Mesenteric fat pad (tissue), 1 donor: Measurements from ENCODE around the gene IFT57. TPM values are rescaled to one million over a fixed set of nuclear protein-coding genes. Genes with fewer than 3 reads are reported as not detected.
"Not testable (repeated sequence)": the region's sequence is repeated elsewhere in the genome, so short reads cannot be mapped to it uniquely, and the experiment has no call there.

ENCODE experiments used
- DNase-seq: peaks from one replicate; pipeline ENCODE4 v3.0.0-alpha.2; 2020; ENCODE audit warnings: low spot score
- total RNA-seq: library from RNA; stranded (reverse); fragmentation: NEBNext Ultra II Directional; extraction: Animal tissue kit (Norgen Biotek cat#: 25700); gene quantifications from one replicate; pipeline ENCODE4 v1.2.1, GENCODE V29; 2021
- donor health status: DM: yes; HTN: yes; CAD: no.

Gene IFT57
- total RNA-seq, 1 donor from 2014 or later = 26.9 TPM

DNA sequence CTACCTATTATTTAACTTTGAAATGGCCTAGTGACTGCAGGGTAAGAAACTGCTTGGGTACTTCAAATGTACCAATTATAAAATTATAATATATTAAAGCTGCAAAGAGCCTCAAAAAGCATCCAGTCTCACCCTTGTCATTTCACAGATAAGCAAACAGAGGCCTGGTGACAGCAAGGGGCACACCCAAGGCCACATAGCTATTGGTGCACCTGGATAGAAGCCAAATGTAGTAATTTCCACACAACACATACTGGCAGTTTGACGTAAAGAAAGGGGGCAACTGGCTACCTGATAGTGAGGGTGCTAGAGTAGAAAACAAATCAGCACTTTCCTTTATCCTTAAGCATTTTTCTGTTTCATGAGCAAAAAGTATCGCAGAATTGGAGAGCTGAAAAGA, 51.1 kb downstream of the IFT57 start:
- no peak for DNase-seq

DNA sequence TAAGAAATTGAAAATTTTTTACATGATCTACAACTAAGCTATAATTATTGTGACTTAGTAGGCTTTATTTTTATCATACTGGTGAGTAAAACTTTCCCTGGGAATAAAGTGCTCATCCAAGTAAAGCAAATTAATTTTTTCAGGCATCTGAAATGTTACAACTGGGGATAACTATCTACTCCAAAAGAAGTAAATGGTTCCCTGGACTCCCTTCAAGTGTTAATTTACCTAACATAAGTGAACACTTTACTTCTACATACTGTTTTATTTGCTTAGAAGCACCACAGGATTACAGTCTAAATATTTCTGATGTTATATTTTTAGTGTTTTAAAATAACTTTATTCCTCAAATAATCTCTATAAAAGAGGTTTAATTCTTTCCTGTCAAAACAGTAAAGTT, 57.8 kb downstream of the IFT57 start:
- no peak for DNase-seq

DNA sequence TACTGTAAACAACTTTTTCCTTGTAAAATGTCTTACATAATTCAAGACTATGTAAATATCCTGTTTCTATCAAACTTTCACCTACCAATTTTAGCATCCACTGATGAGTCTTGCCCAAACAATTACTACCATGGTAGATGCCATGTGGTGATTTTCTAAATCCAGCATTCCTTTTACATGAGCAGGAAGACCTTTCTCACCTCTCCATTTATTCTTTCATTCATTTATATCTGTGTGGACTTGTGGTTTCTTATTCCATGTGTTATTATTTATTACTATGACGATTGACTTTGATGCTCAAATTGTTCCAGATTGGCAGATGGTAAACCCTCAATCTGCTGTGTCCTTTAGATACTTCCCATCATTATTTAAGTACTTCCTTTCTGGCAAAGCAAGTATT, 62.4 kb downstream of the IFT57 start:
- no peak for DNase-seq

DNA sequence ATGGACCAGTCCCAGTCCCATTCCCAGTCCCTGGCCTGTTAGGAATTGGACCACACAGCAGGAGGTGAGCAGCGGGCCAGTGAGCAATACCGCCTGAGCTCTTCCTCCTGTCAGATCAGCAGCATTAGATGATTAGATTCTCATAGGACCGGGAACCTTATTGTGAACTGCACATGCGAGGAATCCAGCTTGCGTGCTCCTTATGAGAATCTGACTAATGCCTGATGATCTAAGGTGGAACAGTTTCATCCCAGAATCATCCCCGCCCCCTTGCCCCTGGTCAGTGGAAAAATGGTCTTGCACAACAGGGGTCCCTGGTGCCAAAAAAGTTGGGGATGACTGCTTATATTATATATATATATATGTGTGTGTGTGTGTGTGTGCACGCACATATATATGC, 63.1 kb downstream of the IFT57 start:
- no peak for DNase-seq

DNA sequence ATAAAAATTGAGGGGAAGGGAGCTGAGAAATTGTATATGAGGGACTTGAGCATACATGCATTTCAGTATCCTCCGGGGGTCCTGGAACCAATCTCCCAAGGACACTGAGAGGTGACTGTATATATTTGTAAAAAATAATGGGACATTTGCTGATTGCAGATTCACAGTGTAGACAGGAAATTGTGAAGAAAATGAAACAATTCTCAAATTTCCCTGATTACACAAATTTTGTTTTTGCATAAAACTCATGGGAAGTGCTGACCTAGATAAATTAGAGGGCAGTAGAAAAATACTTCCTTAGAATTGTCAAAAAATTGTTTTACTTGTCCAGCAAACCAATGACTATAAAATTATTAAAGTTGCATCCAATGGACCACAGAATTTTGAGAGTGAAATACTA, 64.0 kb downstream of the IFT57 start:
- no peak for DNase-seq

- DNase-seq = no peak
These were observed 65.0 kb downstream of the IFT57 start for GRCh38 chr3:108157273-108157672.

DNA sequence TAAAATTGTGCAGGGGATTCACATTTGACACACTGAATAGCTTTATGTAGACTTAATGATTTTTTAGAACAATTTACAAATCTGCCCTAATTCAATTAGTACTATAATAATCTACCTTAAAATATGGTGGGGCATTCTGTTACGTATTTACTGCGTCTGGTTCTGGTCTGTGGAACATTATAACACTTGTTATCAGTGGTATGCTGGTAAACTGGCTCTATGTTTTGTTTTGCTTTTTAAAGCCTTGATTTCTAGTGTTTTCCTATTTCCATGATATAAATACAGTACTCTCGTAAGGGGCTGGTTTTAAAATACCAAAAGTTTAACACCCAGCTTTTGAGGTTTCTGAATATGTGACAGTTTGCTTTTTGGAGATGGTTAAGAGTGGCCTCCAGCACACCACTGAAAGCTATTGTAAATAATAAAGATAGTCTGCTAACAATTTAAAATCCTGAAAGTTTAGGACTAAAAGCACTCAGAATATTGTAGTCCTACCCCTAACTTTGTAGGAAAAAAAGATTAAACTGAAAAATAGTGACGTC, 65.8 kb downstream of the IFT57 start:
- no peak for DNase-seq

DNA sequence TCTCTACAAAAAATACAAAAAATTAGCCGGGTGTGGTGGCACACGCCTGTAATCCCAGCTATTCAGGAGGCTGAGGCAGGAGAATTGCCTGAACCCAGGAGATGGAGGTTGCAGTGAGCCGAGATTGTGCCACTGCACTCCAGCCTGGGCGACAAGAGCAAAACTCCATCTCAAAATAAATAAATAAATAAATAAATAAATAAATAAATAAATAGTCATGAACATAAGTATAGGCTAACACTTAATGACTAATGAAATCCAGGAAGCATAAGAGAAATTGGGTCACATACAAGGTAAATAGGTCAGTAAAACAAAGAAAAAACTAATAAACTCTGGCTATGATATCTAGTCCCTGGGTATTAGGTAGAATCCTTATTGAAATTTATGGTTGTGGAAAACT, 66.6 kb downstream of the IFT57 start:
- DNase-seq = not testable (repeated sequence)

DNA sequence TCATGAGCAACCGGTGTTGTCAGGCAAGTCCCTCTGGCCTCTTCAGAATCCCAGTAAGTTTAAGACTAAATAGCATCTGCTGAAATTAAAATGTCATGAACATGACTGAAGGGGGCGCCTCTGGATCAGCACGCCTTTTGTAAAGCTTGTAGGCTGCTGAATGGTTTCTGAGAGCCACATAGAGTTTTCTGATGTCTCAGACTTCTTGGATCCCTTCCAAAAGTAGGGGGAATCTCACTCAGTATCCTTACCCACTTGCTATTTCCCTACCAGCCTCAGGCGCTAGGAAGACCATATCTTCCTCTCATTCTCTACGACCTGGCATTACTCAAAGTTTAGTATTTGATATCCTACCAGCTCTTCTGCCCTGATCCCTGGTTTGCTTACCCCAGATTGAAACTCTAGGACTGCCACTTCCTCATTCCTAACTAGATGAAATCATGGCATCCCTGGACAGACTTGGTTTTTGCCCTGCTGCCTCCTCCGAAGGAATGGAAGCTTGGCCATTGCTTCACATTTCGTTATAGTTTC, 68.7 kb downstream of the IFT57 start:
- no peak for DNase-seq

- DNase-seq = no peak
These were observed 70.0 kb downstream of the IFT57 start for GRCh38 chr3:108152274-108152673.

- DNase-seq = no peak
These were observed 72.0 kb downstream of the IFT57 start for GRCh38 chr3:108150200-108150599.

DNA sequence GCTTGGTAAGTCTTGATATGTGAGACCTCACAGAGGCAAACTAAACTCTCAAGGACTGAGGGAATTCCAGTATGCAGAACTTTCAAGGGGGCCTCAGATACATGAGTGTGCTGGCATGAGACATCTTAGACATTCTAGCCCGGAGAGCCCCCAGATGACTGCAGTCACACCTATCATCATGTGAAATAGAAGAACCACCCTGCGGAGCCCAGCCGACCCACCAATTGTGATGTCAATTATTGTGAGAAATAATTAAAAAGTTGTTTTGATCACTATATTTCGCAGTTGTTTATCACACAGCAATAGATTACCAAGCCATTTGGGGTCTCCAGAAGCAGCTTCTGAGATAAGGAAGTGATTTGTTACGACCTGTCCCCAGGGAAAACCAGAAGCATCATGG, 76.1 kb downstream of the IFT57 start:
- no peak for DNase-seq

DNA sequence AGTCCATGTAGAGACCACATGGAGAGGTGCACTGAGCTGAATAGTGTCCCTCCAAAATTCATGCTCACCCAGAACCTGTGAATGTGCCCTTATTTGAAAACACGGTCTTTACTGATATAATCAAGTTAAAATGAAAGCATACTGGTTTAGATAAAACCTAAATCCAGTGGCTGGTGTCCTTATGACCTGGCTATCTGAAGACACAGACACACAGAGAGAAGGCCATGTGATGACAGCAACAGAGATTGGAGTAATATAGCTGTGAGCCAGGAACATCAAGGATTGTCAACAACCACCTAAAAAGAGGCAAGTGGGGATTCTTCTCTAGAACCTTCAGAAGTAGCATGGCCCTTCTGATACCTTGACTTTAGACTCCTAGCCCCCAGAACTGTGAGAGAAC, 76.6 kb downstream of the IFT57 start:
- DNase-seq = no peak

- DNase-seq = no peak
These were observed 84.8 kb downstream of the IFT57 start for GRCh38 chr3:108137460-108137814.

- DNase-seq = no peak
These were observed 85.4 kb downstream of the IFT57 start for GRCh38 chr3:108136561-108137459.

DNA sequence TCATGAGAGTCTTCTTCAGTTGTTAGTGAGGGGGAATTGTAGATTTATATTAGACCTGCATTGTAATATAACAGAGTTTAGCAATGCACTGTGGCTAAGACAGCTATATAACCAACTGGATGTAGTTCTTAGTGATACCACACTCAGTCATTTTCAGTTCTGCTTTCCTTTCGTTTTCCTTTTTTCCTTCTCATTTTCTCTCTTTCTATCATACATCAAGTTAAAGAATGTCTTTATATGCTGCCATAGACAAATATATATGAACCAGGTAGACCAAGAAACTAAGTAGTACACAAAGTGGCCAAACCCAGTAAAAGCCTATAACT, 87.7 kb downstream of the IFT57 start:
- no peak for DNase-seq

DNA sequence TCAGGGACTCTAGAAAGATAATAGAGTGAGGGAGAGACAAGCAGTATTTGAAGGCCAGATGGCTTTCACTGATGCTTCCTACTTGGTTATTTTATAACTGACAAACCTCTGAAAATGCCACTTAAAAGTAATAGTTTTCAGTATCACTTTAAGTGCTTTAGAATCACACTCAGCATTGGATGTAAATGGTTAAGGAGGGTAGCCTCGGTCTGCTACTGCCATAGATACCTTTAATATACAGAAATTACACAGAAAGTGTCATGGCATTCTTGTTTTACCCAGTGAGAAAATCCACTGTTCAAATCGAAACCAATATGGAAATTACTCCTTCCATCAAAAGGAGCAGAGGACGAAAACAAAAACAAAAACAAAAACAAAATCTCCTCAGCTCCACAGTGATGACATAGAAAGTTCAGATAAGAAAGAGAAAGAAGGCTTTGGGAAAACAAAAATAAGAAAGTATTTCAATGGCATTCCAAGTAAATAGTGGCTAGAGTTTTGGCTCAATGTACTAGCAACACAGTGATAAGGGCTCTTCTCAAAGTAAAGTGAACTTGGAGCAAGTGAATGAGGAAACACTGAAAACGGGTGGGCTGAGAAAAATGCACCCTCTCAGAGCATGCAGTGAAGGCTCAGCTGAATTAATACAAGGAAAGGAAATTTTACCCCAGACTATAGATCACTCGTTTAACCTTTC, 88.2 kb downstream of the IFT57 start:
- DNase-seq = no peak

DNA sequence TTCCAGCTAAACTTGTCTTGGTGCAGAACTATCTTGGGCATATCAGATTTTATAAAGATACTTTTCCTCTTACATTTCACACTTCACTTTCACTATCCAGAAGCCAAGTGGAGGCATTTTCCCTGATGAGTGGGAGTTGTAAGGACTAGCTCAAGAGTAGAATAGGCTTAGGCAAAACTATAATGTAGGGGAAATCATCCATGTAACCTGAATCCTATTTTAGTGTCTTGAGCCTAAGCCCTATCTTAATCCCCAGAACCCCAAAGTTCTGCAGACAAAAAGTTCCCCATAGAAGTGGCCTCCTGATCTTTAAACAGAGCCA, 89.2 kb downstream of the IFT57 start:
- no peak for DNase-seq

DNA sequence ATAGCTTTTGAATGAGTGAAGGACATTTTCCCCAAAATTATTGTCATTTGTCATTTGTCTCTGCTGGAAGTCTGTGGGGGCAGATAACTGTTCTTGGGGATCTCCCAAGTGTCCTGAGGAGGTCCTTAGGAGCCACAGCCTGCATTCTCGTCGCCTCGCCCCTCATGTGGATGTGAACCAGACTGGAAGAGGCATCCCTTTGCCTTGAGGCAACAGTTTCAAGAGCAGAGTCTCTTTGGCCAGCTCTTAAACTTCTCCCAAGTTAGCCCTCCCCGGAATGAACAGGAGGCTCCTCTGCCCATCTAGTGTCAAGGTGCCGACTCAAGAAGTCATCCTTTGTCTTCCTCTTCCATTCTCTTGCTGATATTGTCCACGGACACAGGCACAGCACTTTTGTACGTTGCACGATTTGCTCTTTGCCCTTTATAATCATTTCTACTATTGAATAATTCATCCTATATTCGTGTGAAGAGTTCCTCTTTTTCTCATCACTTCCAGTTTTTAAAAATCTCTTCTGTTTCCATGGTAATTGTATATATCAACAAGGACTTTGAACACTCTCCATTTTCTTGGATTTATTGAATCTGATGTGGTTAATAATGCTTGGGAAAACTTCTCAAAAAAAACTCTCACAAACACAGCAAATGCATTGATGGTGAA, 90.6 kb downstream of the IFT57 start:
- DNase-seq = no peak

DNA sequence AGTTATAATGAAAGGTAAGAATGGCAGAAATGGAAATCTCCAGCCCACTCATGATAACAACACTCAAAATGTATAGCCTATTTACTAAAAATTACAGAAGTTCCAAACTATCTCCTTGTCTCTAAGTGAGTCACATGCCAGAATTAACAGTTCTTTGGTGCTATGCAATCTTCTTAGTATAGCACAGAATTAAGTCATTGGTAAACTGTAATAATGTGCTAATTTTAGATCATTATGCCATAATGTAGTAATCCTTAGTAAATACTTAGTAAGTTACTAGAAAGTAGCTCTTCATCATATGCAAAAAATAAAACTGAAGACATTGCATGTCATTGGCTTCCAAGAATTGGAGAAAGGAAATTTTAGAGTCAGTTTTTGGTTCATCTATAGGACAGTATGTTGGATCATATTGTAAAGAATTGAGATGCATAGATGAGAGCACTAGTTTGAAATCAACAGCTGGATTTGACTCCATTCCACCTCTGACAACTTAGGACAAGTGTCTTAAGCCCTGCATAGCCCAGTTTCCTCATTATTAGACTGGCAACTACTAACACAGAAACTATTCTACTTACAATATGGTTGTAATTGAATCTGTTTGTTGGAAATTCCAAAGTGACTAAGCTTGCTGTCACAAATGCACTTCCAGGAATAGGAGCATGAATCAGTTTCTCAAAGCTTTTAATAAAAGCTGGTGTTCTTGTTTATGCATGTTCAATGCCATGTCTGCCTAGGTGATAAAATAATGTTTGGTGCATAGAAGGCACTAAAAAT, 91.3 kb downstream of the IFT57 start:
- no peak for DNase-seq

- no peak for DNase-seq
These were observed 92.0 kb downstream of the IFT57 start for GRCh38 chr3:108130236-108130635.
